NCI-H2227 (cell line): ENCODE results near the gene ERRFI1.

Experiments
- DNase-seq: peaks from one replicate; lab custom pipeline; 2025; ENCODE audit not compliant: unreplicated experiment; lab: John Stamatoyannopoulos, UW

ERRFI1 gene

GRCh38 chr1:8043621-8044020 lies 17.5 kb upstream of the ERRFI1 start:
- no peak for DNase-seq

DNA sequence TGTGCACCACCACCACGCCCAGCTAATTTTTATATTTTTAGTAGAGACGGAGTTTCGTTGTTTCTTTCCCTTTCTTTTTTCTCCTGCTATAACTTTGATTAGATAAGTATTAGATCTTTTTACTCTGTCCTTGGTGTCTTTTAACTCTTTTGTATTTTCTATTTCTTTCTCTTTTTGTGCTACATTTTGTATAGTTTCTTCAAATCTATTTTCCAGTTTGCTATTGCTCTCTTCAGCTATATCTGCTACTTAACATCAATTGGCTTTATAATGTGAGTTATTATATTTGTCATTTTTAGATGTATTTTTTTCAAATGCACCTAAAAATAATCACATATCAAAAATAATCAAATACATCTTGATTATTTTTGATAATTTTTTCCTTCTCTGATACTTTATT lies 16.0 kb upstream of the ERRFI1 start:
- no peak for DNase-seq

GRCh38 chr1:8040586-8040985 lies 14.5 kb upstream of the ERRFI1 start:
- DNase-seq = no peak

GRCh38 chr1:8039071-8039470 lies 13.0 kb upstream of the ERRFI1 start:
- DNase-seq = no peak

DNA sequence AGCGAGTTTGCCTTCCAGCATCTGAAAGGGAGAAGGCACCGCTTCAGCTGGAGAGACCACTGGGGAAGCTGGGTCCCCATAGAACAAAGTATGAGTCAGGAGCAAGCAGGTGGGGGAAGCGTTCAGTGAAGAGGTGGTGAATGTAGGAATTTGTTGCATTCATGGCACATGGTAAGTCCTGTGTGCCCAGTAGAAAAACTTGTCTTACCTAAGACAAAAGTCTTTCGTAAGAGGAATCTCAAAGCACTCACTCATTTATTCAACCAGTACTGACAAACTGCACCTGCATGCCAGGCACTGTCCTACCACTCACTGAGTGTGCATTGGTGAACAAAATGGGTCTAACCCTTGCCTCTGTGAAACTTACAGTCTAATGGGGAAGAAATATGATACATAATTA lies 9.2 kb upstream of the ERRFI1 start:
- no peak for DNase-seq

DNA sequence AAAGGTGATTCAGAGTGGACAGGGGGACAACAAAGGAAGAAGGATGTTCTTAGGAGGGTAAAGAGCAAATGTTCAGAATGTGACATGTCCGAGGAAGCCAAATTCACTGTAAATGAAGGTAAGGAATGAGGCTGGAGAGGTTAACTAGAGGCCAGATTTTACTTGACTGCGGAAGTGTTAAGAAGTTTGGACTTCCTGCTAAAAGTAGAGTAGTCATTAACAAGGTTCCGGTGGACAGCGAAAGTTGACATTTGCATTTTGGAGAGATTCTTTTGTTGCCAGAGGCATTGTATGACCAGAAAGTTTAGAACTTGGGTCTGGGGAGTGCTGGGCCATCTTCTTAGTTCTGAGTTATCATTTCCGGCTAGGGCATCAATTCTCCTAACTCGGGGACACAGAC lies 7.2 kb upstream of the ERRFI1 start:
- DNase-seq = no peak

- no peak for DNase-seq
Measured at GRCh38 chr1:8032366-8032910, 6.3 kb upstream of the ERRFI1 start.

GRCh38 chr1:8031176-8031785 lies 5.2 kb upstream of the ERRFI1 start:
- peak; percentile 16 for DNase-seq

DNA sequence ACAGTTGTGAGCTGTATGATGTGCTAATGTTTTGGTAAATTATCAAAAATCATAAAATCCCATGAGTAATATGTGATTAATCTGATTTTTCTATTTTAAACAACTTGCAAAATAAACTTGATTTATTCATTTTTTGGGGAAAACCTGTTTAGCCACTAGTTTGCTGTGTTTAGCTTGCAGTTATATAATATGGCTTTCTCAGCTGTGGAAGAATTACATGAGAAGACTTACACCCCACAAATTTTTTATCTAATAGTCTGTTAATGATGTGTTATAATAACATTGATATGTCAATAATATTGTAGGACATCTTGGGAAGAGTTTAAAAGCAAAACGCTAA lies 2.4 kb upstream of the ERRFI1 start:
- DNase-seq = no peak

DNA sequence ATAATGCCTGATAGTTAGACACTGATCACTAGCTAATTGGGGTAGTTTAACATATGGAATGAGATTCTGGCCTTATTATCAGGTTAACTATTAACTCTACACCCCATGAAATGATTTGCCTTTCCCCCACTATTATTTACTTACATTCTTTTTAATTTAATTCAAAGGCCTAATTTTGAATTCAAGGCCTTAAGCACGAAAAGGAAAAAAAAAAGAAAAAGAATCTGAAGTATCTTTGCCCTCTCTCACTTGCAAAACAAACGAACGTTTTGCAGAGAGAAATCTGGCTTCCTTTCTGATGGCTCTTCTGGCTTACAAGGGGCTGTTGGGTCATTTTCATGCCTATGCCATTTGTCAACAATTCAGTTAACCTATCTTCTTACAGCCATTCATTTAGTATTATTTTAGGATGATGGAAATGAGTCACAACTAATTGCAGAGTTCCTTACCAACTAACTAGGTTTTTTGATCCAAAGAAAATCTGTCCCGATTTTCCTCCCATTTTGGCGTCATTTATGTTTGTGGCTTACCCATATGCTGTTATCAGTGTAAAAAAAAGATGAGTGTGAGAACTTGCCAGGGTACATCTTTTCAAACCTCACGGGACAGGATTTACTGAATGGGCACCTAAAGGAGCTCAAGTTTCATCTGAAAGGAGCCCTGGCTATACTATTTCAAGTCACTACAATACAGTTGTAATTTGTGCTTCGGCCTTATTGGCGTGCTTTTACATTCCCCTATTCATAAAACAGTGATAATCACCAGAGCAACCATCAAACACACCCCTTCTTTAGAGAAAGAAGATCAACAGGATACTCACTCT lies 1.9 kb upstream of the ERRFI1 start:
- no peak for DNase-seq

DNA sequence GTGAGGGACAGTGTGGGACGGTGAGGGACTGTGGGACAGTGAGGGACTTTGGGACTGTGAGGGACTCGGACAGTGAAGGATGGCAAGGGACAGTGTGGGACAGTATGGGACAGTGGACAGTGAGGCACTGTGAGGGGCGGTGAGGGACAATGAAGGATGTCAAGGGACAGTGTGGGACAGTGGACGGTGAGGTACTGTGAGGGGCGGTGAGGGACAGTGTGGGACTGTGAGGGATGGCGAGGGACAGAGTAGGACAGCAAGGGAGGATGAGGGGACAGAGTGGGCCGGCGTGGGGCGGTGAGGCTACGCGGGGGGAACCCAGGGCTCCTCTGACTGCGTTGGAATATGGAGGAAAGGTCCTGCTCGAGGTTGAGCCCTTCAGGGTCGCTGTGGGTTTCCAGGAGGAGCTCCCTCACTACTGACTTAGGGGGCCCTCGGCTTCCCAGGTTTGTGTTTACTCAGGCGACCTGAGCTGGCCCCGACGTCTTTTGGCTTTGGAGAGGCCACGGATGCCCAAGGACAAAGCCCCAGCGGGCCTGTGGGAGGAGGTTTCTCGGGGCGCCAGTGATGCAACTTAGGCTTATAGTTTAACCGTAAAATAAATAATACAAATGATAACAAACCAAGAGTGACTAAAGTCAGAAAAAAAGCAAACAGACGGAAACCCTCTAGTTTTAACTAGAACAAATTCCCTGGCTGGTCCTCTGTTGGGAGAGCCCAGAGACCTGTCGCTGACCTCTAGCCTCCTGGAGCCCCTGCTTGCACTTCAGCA lies 1.1 kb upstream of the ERRFI1 start:
- no peak for DNase-seq

DNA sequence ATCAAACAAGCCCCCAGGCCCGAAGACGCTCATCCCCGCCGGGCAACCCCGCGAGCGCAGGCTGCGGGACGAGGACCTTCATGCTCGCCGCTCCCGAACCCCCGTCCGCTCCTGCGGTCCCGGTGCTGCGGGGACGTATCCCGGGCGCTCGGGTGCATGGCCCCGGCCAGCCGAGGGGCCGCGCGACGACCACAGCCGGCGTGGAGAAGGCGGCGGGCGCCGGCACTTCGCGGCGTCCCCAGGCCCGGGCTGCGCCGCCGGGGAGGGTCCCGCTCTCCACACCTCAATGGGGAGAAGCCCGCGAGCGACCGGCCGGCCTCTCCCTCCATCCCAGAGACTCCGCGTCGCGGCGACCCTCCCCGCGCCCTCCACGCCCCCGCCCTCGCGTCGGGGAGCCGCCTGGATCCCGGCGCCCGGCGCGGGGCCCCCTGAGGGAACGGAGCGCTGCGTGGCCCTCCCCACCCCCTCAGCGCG lies 401 bp downstream of the ERRFI1 start:
- DNase-seq = no peak

- no peak for DNase-seq
Measured at GRCh38 chr1:8025061-8025670, 943 bp downstream of the ERRFI1 start.

DNA sequence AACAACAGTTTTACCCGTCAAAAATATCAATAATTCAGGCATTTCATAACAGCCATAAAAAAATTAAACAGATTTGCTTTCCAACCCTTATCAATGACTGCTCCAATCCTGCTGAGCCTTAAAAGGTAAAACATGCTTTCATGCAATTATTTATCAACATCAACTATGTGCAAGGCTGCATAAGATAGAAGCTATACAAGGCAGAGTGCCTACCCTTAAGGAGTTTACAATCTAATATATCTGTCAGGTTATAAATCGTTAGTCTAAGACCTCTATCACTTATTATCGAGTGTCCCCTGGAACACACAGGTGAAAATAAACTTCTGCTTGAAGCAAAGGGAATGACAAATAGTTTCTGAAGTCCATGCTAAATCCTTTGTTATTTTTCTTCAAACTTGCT lies 1.8 kb downstream of the ERRFI1 start:
- DNase-seq = no peak

DNA sequence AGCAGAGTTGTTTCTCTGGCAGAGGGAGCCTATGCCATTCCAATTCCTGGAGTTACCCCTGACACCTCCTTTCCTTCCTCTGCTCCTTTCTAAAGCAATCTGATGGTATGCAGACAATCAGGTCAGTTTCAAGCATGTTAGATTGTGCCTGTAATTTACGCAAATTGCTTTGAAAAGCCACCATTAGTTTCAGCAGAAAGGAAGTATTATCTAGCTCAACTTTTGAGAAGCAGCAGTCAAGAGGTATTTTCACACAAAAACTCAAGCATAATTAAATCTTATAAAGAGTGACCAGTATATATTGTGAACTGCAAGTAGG lies 2.2 kb downstream of the ERRFI1 start:
- no peak for DNase-seq

GRCh38 chr1:8023287-8023994 lies 2.7 kb downstream of the ERRFI1 start:
- DNase-seq = no peak

- no peak for DNase-seq
Measured at GRCh38 chr1:8022395-8023286, 3.5 kb downstream of the ERRFI1 start.

GRCh38 chr1:8021676-8022266 lies 4.3 kb downstream of the ERRFI1 start:
- DNase-seq = no peak

DNA sequence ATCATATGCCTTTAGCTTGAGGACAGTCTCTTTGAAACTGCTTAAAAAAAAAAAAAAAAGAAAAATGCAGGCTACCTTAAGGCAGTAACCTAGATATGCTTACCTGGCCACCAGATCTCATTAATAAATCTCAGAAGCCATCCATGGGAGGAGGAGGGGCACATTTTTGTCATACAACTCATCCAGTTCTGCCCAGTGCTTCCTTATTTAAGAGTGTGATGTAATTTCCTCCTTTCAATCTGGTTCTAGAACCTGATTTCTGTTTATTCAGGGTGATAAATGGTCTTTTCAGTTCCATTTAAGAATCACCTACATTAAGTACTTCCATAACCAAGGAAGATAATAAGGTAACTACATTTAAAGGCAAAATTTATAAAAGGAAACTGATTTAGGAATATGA lies 6.1 kb downstream of the ERRFI1 start:
- no peak for DNase-seq

GRCh38 chr1:8019229-8019620 lies 6.9 kb downstream of the ERRFI1 start:
- DNase-seq = no peak
